Gastrocnemius medialis (tissue), 4 donors: ENCODE measurements around the gene C1orf232.

Experiments used
- CTCF ChIP-seq, 5 experiments: fragments of 450-650 bp in 3 of 5; fragments of 200-600 bp in 2 of 5; sonication (generic) in 2 of 5; IDR thresholded peaks in 4 of 5; conservative IDR thresholded peaks in 1 of 5; 1 replicate in 4 of 5; 2 replicates in 1 of 5; pipeline ENCODE4 v1.5.1; 2016 to 2019; ENCODE audit warnings: antibody characterized with exemption in 5 of 5, mild to moderate bottlenecking in 3 of 5, moderate library complexity in 3 of 5
- POLR2A ChIP-seq, 2 donors: fragments of 450-650 bp; IDR thresholded peaks; one replicate each; pipeline ENCODE4 v1.6.1; 2017; ENCODE audit warnings: antibody characterized with exemption in 2 of 2, mild to moderate bottlenecking in 2 of 2, moderate library complexity in 2 of 2

- TF ChIP-seq CTCF (IDR thresholded peaks at IDR 0.05 in 4 of 5, conservative IDR thresholded peaks at IDR 0.05 in 1 of 5): no peak
- TF ChIP-seq POLR2A (IDR thresholded peaks at IDR 0.05): no peak
Observed at GRCh38 chr1:26210147-26210870, 41.5 kb upstream of the C1orf232 start.
